A172 (cell line): ENCODE results near the gene CNOT10. TPM values are rescaled to one million over a fixed set of nuclear protein-coding genes. Genes with fewer than 3 reads are reported as not detected.
"Not testable (repeated sequence)": the region's sequence is repeated elsewhere in the genome, so short reads cannot be mapped to it uniquely, and the experiment has no call there.

Source experiments
- DNase-seq: peaks from one replicate; pipeline ENCODE4 v3.0.0-alpha.2; 2015; ENCODE audit warnings: low spot score
- total RNA-seq: library from RNA; depleted of rRNA; stranded (reverse); fragments of >200 nt; shearing (Covaris generic); gene quantifications from 2 replicates; pipeline ENCODE4 v1.2.3, GENCODE V29; 2014

Gene CNOT10
- total RNA-seq, 1 experiment from 2014 or later, result 44.8 TPM

DNA sequence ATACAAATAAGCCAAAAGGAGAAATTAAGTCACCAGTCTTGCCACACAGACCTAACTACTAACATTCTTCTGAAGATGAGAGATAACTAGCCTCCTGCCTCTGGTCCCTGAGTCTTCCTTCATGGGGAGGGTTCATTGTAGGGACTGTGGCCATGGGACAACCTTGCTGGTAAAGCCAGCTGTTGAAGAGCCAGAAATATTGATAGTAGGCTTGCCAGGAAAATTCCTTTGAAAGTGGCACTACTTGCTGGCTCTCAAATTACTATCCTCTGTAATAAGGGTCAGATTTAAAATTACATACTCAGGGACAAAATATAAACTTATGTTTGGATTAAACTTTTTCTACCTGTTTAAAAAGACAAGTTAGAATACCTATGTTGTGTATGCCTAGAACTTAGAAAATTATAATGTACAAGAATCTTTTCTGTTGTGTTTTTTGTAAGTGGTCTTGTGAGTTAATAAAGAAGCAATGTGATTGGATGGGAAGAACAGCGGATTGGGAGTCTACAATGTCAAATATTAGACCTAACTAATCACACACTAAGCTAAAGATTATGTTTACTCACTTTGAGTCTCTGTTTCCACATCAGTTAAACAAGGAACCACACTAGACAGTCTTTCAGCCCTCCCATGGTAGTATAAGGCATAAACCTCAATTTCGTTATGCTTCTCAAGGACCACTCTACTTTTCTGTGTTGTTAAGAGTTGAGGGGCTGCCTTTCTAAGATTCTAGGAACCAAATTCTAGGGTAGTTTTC lies 72.8 kb downstream of the CNOT10 start:
- DNase-seq, result no peak

DNA sequence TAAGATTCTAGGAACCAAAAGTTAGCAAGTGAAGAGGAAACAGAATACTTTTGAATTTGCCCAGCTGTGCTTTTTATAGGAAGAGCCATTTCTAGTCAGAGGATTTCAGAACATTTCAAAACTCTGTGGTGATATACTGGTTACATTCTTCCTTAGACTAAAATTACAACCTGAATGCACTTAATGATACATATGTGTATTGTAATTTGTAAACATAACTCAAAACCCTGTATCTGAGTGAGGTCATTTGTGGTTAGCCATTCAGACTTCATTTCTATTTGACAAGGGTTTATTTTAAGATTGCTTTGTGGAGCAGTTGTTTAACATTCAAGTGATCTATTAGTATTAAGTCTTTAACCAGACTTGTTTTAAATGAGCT lies 73.4 kb downstream of the CNOT10 start:
- DNase-seq, result no peak

DNA sequence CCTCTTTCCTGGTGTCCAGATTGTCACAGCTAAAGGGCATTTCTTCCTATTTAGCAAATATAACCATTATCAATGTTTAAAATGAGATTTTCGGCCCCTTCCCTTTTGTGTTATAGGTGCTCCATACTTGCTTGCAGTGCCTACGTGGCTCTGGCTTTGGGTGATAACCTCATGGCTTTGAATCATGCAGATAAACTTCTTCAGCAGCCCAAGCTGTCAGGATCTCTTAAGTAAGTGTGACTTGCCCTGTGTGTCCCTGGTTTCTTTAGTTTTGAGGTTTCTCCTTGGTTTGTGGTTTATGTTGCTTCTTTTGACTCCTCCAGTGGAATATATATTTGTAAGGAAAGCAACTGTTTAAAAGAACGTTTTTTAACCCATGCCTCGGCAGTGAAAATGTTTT lies 74.4 kb downstream of the CNOT10 start:
- DNase-seq, result no peak

DNA sequence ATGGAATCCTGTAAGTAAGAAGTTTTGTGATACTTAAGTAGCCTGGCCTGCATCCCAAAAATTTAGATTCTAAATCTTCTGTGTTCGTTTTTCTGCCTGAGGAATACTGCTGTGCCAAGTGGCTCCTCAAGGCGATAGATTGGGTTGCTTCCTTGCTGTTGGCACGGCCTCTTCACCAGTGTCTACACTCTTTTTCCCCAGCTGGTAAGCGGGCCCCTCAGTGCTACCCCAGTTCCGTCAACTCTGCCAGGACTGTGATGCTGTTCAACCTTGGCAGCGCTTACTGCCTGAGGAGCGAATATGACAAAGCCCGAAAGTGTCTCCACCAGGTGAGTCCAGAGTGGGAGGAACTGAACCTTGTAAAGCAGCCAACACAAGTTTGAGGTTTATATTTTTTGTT lies 79.5 kb downstream of the CNOT10 start:
- no peak for DNase-seq

DNA sequence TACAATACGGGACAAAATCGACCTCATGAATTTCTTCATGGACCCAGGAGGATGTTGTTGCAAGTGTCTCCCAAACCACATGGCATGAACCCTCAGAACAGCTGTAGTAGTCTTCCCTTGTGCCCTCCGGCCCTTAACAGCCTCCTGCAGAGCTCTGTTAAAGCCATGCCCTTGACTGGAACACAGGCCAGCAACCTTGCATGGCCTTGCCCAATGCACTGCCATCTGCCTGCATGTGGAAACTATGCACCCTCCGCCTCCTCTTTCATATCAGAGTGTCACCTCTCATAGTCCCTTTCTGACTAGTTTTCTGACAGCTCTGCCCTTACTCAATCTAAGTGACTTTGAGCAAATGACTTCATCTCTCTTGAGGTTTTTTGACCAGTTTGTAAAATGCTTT lies 93.4 kb downstream of the CNOT10 start:
- no peak for DNase-seq

DNA sequence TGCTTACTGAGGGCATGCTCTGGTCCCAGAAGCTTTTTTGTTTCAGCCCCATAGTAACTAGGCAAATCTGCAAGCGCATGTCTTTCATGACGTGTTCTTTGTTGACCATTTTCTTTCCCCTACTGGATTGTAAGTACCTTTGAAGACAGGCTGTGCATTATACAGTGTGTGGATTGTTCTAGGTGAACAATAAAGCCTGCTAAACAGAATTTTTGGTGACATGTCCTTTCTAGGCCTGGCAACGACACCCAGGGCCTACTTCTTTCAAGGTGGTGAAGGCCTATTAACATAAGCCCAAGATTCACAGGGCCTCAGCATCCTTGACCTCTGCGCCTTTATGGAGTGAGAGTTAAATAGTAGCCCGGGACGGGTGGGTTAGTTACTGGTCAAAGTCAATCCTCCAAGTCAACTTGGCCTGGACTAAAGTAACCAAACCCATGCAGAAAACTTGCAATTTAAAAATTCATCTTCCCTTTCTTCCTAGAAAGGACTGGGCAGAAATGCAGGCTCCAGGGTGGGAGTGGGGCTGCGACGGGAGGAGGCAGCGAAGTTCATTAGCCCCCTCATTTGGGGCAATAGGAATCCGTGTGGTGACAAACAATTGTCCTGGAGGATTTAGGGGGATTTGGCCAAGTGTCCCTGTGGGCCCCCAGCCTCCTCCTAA lies 95.2 kb downstream of the CNOT10 start:
- no peak for DNase-seq

DNA sequence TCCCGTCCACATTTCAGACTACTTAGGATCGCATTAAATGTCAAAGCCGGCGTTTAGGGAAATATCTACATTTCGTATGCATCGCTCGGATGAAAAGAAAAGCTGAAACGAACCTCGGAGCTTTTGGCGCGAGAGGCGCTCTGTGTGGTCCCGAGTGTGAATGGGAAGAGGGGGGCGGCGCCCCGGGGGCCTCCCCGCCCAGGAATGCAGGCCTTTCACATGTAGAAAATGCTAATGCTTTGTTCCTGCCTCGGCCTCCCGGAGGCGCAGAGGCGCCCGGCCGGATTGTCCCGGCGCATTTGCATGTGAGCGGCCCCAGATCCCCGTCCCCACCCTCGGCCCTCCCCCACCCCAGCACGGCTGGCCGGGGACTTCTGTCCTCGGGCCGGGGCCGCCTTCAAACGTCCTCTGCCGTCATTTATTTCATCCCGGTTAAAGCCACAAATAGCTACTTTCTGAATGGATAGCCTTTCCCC lies 95.8 kb downstream of the CNOT10 start:
- DNase-seq, result peak; percentile 41

DNA sequence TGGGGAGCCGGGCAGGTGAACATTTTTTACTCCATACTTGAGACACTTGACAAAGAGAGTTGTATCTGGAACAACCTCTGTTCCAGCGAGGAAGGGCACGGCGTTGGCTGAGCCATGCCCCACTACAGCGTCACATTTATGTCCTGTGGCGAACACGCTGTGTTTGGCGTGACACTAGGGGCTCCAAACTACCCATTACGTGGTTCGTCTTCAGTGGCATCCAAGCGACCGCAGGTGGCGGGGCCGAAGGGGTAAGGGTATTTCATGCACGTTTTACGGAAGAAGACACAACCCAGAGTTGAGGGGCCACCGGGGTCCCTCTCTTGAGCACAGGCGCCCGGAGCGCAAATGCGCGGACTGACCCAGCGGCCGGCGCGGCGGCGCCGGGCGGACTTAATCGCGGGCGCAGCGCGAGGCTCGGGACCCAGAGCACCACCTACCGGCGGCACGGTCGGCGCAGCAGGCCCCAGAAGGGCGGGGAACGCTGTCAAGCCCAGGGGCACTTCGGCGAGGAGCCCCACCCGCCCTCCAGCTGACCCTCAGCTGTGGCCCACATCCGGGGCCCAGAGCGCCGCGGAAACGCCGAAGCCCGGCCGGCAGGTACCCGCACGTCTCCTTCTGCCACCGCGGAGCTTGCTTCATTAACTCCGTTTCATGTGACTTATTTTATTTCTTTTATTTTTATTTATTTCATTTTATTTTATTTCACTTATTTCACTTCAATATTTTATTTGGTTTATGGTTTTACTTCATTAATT lies 96.4 kb downstream of the CNOT10 start:
- peak; percentile 77 for DNase-seq

DNA sequence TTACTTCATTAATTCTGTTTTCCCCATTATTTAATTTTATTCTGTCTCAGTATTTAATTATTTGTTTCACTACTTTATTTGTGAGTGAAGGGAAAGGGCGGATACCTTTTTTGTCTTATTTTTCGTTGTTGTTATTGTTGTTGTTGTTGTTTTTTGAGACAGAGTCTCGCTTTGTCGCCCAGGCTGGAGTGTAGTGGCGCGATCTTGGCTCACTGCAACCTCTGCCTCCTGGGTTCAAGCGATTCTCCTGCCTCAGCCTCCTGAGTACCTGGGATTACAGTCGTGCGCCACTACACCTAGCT lies 96.9 kb downstream of the CNOT10 start:
- DNase-seq, result not testable (repeated sequence)

DNA sequence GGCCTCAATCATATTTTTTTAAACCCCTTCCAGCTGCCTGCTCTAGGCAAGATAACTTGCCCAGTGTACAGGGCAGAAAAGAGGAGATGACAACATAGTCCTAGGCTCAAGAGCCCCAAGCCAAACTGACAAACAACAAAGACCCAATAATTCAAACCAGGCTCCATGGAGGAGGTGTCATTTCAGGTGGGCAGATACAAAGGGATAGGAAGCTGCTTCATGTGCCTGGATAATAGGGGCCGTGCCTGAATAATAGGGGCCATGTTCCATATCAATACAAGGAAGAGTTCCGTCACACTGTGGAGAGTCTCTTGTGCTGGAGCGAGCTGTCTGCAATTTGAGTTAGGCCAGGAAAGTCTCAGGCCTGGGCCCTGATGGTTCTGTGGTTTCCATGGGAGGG lies 97.4 kb downstream of the CNOT10 start:
- no peak for DNase-seq

DNA sequence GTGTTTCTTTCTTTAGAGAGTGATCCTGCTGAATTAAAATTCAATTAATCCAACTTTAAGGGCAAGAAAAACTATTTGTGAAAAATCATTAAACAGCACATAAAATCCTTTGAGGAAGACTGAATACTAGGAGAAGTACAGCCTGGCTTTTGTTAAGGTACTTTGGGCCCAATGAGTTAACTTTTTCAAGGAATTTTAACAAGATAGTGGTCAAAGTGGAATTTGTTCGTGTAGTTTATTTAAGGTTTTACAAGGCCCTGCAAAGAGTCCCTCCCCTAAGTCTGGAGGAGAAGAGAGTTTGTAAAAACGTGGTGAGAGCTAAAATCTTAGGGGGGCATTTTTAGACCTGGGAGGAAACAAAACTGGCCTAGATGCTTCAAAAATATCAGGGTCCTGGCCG lies 106.8 kb downstream of the CNOT10 start:
- DNase-seq, result no peak

DNA sequence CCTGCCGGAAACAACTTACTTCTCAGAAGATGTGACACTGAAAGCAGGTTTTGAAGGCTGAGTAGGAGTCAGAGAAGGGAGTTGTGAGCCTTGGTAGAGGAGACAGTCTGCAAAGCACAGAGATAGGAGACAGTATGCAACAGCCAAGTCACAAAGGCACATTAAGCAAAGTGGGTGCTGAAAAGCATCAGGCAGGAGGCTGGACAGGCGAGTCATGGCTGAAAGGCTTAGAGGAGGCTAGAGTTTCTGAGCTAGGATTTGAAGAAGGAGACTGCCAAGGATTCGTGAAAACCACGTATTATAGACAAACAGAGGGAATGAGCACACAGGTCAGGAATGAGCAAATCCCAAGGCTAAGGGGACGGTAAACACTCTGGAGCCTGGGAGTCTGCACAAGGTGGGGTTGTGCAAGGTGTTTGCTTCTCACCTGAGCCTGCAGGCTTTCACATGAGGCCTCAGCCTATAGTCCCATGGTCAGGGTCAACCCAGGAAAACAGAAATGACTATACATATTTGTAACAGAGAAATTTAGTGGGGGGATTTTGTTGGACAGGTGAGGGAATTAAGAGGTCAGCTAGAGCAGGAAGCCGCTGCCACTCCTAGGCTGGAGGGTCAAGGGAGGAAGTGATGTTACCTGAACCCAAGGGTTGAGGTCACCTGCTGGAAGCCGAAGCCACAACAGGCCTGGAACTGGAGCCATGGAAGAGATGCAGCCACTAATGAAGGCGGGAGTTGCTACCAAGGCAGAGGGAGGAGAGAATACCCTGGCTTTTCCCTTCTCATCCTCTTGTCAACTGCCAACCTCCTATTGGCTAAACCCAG lies 109.7 kb downstream of the CNOT10 start:
- peak; percentile 16 for DNase-seq

DNA sequence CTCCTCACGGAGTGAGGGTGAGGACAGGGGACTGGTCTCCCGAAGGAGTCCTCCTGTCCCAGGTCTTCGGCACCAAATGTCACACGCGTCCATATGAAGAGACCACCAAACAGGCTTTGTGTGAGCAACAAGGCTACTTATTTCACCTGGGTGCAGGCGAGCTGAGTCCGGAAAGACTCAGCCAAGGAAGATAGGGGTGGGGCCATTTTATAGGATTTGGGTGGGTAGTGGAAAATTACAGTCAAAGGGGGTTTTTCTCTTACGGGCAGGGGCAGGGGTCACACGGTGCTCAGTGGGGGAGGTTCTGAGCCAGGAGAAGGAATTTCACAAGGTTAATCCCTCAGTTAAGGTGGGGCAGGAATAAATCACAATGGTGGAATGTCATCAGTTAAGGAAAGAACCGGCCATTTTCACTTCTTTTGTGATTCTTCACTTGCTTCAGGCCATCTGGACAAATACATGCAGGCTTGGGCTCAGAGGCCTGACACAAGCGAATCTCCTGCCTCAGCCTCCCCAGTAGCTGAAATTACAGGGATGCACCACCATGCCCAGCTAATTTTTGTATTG lies 111.5 kb downstream of the CNOT10 start:
- not testable (repeated sequence) for DNase-seq

DNA sequence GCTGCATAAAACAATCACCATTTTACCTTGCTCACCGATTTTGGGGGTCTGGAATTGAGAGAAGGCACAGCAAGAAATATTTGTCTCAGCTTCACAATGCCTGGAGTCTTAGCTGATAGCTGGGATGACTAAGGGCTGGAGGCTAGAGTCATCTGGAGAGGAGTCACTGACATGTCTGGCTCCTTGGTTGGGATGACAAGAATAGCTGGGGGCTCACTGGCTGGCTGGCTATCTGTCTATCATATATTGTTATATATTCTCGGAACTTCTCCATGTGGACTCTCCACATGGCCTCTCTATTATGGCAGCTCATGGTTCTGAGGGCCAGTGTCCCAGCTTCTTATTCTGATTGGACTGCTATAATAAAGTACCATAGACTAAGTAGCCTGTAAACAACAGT lies 112.8 kb downstream of the CNOT10 start:
- no peak for DNase-seq

DNA sequence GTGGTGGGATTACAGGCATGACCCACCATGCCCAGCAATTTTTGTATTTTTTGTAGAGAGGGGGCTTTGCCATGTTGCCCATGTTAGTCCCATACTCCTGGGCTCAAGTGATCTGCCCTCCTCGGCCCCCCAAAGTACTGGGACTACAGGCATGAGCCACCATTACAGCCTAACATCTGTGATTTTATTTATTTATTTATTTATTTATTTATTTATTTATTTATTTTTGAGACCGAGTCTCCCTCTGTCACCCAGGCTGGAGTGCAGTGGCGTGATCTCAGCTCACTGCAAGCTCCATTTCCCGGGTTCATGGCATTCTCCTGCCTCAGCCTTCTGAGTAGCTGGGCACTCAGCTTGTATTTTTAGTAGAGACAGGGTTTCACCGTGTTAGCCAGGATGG lies 116.5 kb downstream of the CNOT10 start:
- not testable (repeated sequence) for DNase-seq

DNA sequence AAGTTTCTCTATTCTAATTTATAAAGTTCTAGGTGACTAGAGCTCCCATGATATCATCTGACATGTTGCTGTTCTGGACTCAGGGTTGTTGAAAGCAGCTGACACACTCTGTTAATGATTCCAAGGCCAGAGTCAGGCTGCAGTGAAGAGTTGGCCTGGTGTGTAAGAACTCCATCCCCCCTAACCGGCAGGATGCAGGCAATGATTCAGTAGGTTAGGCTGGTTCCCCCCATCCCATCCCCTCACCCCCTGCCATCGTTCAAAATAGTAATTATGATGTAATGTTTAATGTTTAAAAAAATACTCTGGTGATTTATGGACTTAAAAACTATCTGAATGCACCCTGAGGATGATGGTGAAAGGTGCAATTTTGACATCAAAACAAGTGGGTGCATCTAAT lies 128.2 kb downstream of the CNOT10 start:
- DNase-seq, result no peak

DNA sequence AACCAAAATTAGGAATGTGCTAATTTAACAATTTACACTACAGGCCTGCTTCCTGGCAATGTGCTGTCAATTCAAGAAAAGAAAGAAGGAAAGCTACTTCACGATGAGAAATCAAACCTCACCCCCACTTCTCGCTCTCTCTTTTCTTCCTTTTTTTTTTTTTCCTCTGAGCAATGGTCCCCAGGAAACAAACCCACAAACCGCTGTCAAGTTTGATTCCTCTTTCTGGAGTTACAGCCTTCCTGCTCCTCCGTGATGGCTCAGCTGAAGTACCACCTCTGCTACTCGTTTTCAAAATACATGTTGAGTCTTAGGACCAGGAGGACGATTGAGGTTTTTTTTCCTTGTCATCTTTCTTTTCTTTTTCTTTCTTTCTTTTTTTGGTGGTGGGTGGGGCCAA lies 129.4 kb downstream of the CNOT10 start:
- DNase-seq, result no peak

DNA sequence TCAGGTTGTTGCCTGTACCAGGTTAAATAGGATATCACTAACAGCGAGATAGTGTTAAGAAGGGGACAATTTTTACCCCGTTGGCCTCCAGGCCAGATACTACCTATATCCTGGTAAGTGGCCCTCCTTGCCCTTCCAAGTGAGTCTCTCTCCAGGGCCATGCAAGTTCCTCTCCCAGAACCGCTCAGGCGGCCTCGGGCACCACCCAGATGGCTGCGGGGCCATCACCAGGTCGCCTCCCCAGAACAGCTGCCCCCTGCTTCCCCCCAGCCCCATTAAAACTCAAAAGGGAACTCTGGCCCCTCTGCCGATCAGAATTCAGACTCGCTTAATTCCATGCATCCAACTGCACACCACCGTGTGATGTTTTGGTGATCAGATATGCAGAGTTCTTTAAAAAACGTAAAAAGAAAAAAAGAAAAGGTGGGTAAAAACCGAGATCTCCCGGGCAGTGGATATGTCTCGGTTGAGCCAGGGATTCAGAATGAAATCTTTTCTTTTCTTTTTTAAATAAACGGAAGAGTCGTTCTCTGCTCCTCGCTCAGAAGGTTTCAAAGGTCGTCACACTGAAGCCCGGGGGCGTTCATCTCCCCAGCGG lies 131.0 kb downstream of the CNOT10 start:
- no peak for DNase-seq

DNA sequence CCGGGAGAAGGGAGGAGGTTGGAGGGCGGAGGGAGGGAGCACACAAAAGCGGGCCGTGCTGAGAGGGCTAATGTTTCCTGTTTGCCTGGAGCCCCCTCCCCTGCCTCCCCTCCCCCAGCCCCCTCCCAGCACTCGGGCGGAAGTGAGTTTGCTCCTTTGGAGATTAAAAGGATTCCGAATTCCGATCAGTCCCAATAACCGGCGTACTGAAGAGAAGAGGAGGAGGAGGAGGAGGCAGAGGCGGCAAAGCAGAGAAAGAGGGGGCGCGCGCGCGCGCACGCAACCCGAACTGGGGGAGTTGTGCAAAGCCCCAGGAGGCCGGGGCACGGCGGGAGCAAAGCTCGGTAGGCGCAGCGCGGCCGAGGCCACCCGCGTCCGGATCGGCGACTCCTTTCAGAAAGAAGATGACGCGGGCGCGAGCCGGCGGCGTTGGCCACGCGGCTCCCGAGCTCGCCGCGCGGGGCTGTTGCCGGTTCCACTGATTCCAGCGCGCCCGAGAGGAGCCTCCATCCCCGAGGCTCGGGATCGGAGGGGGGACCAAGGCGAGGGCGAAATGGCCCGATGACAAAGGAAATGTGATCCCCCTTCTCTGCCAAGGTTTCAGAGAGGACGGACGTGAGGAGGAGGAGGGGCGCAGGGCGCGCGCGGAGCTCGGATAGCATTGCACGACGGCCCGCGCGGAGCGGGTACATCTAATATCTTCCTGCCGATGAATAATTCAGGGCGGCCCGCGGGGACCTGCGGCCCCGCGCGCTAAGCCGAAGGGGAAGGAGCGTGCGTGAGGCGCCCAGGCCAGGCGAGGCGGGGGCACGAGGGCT lies 131.7 kb downstream of the CNOT10 start:
- no peak for DNase-seq

DNA sequence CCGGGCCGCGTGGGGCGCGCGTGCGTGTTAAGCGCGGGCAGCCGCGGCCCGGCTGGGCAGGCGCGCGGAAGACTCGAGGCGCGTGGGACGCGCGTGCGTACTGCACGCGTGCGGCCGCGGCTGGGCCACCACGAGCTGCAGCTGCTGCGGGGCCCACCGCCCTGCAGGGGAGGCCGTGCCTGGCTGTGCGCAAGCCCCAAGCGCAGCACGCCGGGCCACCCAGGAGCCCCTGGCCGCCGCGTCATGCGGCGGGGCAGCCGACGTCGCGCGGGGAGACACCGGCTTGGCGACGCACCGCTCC lies 132.2 kb downstream of the CNOT10 start:
- DNase-seq, result no peak
